KG1 (cell line): ENCODE measurements around the gene BICRAL.
"Not testable (repeated sequence)": the region's sequence is repeated elsewhere in the genome, so short reads cannot be mapped to it uniquely, and the experiment has no call there.

Source experiments
- DNase-seq: peaks from one replicate; lab custom pipeline; 2025; lab: John Stamatoyannopoulos, UW

BICRAL gene

DNA sequence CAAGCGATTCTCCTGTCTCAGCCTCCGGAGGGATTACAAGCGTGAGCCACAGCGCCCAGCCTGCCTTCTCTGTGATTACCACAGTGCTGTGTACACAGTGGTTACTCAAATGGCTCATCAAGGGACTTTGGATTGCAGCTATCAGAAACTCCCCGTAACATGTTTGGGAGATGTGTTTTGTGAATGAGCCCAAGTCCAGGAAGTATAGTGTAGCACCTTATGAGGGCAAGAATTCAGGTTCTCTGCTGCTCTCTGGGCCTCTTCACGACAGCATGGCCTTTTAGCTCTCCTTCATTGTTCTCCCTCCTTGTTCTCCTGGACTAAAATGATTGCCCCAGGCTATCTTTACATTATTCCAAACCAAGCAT, 63.5 kb downstream of the BICRAL start:
- no peak for DNase-seq

DNA sequence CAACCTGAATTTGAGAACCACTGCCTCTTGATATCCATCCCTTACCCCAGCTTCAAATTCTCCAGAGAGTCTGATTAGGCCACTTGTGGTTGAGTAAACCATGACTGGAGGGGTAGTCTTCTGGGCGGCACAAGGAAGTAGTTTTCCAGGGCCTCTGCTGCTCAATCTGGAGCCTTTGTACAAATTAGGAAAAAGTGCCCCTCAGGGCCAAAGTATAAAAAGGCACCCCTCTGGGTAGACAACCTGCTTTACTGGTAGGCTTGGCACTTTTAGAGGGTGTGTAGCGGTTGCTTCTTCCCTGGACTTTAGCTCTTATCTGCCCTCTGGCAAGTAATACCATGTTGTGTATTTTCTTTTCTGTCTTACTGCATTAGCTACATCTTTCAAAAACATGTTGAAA, 64.7 kb downstream of the BICRAL start:
- no peak for DNase-seq

DNA sequence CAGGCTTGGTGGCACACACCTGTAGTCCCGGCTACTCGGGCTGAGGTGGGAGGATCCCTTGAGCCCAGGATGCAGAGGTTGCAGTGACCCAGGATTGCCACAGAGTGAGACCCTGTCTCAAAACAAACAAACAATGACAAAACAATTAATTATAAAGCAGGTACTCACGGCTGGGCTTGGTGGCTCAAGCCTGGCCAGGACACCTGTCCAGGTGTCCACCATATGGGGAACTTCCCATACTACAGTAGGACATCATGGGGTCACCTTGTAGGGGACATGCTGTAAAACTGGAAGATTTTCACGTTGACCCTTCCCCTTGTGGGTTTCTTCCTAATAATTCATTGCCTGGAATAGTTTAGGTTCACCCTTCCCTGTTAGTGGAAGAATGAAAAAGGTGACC, 66.8 kb downstream of the BICRAL start:
- DNase-seq = no peak

DNA sequence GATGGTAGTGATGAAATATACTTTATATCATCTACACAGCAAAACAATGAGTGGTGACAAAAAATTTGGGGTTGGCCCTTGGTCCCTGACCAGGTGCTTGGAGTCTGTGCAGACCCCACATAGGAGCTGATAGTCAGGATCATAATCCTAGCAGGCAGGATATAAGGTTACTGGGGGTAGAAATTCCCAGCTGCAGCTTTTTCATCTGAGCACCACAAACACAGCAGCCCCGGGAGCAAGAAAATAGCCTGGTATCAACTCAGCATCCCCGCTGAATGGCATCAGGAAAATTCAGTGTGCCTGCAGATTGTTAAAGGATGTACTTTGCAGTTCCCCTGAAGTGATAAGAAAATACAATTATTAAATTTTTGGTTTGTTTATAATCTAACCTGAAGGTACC, 69.7 kb downstream of the BICRAL start:
- DNase-seq = no peak

DNA sequence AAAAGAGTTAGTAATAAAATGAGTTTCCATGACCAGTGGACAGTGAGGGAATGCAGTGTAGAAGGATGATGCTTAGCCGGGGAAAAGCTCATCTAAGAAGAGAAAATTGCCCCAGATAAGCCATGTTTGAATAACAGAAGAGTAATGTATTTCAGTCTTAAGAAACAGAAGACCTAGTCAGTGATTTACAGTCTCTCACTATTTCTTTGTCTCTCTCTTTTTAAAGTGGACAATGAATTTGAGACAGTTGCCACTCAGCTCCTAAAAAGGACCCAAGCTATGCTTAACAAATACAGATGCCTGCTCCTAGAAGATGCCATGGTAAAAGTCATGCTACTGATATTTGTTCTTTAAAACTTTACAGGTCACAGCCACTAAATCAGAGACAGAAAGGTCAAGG, 78.2 kb downstream of the BICRAL start:
- no peak for DNase-seq

DNA sequence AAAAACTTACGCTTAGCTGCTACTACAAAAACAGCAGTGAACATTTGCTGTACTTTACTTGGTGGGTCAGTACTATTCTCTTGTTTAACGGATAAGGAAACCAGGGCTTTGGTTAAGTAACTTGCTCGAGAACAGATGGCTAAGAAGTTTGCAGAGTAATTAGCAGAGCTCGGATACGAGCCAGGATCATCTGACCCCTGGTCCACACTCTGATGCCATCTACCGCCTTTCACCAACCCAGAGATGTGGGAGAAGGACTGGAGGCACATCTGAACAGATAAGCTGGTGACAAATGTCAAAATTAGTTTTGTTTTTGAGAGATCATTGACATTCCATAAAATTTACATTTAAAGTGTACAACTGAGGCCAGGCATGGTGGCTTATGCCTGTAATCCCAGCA, 78.6 kb downstream of the BICRAL start:
- no peak for DNase-seq

DNA sequence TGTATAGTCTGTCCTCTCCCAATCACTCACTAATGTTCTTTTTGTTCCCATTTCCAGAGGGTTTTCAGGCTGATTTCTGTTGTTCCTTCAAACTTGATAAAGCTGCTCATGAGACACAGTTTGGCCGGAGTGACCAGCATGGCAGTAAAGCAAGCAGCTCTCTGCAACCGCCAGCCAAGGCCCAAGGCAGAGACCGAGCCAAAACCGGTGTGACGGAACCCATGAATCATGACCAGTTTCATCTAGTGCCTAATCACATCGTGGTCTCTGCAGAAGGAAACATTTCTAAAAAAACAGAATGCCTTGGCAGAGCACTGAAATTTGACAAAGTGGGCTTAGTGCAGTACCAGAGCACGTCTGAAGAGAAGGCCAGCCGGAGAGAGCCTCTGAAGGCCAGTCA, 82.8 kb downstream of the BICRAL start:
- DNase-seq = no peak

DNA sequence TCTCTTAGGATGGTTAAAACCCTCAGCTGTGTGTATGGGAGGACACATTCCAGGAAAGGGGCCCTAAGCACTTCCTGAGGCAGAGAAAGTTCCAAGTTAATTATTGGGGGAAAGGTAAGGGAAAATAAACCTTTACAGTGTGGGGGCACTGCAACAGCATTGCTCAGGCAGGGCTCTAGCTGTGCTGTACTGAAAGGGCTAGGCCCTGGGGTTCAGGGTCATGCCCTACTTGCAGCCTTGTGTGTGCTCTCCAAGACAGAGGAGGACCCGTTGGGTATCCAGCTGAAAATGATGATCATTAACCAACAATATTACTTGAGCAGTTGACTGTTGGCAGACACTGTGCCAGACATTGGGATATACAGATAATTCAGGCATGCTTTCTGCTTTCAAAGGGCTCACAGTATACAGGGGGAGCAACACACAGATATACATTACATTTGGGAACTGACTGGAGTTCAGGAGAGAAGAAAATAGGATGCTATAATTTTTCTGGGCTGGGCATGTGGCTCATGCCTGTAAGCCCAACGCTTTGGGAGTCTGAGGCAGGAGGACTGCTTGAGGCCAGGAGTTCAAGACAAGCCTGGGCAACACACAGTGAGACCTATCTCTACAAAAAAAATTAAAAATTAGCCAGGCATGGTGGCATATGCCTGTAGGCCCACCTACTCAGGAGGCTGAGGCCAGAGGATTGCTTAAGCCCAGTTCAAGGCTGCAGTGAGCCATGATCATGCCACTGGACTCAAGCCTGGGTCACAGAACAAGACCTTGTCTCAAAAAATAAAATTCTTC, 88.5 kb downstream of the BICRAL start:
- DNase-seq = no peak

DNA sequence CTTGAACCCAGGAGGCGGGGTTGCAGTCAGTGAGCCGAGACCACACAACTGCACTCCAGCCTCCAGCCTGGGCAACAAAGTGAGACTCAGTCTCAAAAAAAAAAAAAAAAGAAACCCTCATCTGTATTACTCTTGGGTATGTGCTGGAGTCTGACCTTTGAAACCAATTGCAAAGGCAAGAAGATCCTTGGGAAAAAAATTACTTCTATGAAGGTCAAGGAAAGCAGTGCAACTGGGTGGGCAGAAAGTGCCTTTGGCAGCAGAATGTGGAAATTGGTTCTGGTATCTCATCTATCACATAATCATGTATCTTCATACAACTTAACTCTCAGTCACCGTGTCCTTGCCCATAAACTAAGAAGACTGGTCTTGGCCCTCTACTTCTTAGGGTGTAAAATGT, 89.9 kb downstream of the BICRAL start:
- no peak for DNase-seq

DNA sequence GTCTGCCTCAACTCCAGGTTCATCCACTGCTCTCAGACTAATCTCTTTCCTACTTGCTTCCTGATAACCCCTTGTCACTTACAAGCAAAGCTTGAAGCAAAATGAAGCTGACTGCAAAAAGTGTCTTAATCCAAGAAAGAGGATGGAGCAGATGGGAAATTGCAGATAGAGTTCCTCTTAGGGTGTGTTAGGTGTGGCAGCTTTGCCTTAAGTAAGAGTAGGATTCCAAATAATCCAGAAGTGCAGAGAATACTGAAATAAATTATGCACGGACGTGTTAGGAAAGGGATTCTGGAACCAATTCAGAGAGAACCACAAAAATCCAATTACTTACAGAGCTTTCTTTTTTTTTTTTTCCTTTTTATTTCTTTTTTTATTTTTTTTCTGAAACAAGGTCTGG, 91.5 kb downstream of the BICRAL start:
- no peak for DNase-seq

DNA sequence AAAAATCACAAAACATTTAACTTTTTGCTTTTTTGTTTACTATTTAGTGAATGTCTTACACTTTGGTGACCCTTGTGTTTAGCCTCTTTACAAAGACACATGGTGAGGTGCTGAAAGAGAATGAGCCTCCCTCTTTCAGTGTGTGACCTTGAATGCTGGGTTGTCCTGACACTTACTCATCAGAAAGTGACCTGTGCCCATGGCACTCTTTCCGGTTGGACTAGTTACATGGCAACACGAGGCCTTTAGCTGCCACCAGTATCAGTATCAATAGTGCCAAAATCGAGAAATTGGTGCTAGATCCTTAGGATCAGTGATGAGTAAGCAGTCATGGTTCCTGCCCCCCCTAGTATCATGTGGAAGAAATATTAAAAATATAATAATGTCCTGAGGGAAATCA, 95.8 kb downstream of the BICRAL start:
- no peak for DNase-seq

DNA sequence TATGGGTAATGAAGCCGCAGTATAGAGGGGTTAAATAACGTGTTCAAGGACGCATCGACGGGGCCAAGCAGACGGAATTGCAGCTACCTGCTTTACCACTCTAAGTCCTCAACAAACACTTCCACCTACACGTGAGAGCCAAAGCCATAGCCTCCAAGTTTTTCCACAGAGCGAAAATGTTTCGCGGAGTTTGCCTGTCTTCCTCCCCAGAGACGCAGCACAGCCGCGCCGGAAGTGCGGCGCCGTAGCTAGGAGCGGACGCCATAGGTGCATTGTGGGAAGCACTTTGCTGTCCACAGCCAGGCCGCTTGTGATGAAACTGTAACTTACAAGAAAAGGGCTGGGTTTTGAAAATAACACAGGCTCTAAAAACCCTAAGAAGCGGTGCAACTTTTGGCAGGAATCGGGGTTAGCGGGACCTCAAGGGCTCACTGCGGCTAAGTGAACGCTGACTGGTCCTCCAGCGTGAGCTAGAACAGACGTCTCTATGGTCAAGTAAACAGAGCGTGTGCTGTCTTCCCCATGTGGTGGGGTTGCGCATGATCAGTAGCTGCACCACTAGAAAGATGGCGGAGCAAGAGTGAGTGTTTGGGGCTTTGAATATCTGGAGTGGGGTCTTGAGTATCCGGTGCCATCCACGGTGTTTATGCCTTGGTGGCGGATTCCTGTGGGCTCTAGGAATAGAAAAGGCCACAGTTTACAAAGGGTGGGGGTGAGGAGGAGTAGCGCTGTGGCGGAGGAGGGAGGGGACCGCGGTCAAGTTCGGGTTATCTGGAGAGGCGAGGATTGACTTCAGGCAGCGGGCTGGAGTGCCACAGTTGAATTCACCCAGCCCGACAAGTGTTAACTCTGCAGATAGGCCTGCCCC, 97.8 kb downstream of the BICRAL start, which contains the start of gene RPL7L1:
Gene RPL7L1, plus strand, starts transcription at position 245 of the 868 bp plus-strand sequence. Its CDS starts 295 bp downstream, at position 540.
- DNase-seq = peak; percentile 94

DNA sequence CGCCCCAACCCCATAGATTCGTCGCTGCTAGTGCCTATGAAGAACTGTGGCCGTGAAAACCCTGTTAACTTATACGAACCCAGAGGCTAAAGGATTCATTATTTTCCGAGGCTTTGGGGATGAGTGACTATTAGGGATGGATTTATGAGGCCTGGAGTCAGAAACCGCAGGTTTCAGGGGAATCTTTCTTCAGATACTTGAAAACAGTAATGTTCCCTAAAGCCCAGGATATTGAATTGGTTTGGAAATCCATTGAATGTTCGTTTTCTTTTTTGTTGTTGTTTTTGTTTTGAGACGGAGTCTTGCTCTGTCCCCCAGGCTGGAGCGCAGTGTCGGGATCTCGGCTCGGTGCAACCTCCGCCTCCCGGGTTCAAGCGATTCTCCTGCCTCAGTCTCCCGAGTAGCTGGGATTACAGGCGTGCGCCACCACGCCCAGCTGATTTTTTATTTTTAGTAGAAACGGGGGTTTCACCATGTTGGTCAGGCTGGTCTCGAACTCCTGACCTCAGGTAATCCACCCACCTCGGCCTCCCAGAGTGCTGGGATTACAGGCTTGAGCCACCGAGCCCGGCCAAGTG, 98.5 kb downstream of the BICRAL start:
- not testable (repeated sequence) for DNase-seq

DNA sequence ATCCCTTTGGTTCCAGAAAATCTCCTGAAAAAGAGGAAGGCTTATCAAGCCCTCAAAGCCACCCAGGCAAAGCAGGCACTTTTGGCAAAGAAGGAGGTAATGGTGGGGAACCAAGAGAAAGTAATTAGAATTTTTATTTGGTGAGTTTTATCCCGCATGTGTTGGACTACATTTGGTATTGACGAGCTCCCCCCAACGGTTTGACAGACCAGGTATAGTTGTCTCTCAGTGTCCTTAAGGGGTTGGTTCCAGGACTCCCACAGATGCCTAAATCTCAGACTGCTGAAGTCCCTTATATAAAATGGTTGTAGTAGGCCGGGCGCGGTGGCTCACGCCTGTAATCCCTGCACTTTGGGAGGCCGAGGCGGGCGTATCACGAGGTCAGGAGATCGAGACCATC, 99.0 kb downstream of the BICRAL start:
- DNase-seq = not testable (repeated sequence)

DNA sequence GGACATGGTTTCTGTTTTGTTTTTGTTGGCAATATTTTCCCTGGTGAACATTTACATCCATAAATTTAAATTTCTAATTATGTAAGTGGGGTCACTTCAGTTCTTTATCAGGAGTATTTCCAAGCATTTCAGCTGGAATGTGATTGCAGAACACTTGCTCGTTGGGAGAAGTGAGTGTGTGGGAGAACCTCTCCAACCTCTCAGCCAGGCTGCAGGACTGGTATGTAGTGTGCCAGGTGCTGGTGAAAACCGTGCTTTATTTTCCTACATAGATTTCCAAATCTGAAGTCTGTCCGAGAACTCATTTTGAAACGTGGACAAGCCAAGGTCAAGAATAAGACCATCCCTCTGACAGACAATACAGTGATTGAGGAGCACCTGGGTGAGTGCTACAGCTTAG, 103.8 kb downstream of the BICRAL start:
- no peak for DNase-seq

DNA sequence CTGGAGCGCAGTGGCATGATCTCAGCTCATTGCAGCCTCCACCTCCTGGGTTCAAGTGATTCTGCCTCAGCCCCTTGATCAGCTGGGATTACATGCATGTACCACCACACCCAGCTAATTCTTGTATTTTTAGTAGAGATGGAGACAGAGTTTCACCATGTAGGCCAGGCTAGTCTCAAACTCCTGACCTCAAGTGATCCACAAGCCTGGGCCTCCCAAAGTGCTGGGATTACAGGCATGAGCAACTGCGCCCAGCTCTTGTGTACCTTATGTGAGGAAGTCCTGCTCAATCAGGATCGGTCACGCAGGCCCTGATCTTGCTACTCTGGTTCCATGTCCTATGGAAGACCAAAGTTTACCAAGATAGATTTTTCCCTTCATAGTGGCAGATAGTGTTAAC, 106.3 kb downstream of the BICRAL start:
- DNase-seq = not testable (repeated sequence)

DNA sequence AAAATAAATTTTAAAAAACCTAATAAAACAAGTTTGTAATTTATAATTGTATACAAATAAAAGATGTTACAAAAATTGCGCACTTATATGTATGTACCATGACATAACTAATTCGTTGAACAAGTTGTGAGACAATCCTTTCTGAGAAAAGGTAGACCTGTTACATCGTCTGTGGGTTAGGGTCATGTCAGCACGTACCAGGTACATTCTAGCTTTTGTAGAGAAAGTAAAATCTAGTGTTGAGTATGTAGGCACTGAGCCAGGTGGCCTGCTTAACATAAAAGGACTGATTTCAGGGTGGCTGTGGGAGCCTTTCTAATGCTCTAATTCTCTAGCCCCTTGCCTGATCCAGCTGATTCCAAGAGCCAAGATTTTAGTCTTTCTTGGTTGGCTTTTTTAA, 108.0 kb downstream of the BICRAL start:
- no peak for DNase-seq

DNA sequence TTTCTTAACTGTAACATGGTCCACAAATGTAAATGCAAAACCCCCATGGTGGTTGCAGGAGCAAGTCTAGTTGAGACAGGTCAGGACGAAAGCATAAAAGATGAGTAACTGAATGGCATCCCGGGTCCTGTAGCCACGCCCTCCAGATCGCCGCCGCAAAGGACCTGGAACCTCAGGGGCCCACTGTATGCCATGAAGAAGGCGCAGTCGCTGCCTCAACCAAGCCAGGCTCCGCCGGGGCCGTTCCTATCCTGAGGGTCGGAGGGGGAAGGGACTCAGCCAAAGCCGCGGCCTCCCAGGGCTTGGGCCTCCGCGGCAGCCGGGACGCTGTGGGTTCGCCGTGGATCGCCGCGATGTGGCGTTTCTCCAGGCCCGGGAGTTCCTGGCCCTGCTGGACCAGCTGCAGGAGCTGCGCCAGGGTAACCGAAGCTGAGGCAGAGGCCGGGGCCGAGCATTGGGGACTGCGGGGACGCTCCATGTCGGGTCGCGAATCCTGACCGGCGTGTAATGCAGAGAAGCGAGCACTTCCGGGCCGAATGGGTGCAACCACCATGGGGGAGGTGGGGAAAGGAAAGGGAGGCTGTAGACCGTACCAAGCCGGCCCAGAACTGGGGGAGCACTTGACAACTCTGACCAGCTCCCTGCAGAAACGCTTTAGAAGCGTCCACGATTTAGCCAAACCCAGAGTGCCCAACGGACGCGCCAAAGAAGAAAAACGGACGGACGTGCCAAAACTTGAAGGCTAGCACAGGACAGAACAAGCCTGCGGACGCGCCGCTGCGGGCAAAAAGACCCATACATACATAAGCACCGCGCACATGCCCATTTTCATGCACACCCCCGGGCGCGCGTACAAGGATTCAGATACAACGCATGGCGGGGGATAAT, 108.7 kb downstream of the BICRAL start:
- DNase-seq = peak; percentile 74

DNA sequence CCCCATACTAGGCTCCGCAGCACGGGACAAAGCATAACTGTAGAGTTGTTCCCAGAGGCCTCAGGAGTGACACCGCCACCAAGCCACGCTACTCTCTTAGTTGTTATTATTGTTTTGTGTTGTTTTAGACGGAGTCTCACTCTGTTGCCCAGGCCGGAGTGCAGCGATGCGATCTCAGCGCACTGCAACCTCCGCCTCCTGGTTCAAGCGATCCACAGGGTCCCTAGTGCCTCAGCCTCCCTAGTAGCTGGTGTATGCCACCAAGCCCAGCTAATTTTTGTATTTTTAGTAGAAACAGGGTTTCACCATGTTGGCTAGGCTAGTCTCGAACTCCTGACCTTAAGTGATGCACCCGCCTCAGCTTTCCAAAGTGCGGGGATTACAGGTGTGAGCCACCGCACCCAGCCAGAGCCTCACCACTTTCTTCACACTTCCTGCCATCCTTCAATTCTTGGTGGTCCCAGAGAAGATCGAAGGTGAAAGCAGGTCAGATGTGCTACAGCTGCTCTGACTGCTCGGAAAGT, 109.4 kb downstream of the BICRAL start:
- no peak for DNase-seq

DNA sequence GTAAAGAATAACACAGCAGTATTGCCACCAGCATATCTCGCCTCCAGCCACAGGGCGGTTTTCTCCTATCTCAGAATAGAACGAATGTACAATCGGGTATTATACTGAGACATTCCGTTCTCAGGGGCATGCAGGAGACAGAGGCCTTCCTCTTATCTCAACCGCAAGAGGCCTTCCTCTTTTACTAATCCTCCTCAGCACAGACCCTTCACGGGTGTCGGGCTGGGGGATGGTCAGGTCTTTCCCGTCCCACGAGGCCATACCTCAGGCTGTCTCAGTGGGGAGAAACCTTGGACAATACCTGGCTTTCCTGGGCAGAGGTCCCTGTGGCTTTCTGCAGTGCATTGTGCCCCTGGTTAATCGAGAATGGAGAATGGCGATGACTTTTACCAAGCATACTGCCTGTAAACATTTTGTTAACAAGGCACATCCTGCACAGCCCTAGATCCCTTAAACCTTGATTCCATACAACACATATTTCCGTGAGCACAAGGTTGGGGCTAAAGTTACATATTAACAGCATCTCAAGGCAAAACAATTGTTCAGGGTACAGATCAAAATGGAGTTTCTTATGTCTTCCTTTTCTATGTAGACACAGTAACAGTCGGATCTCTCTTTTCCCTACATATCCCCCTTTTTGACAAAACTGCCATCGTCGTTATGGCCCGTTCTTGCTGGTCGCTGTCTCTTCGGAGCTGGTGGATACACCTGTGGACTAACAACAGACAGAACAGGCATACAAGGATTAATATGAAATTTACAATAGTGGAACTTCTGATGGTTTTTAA, 112.4 kb downstream of the BICRAL start:
- not testable (repeated sequence) for DNase-seq
